Loucy (cell line): ENCODE data around the gene KAT7.

ENCODE experiments used
- CTCF ChIP-seq: fragments of 200-600 bp; sonication (generic); conservative IDR thresholded peaks from 2 replicates; pipeline ENCODE4 v1.5.1; 2014; ENCODE audit warnings: mild to moderate bottlenecking, antibody characterized with exemption, low read length
- EZH2phosphoT487 ChIP-seq: fragments of 200-600 bp; IDR thresholded peaks from 2 replicates; pipeline ENCODE4 v1.6.1; 2018; ENCODE audit warnings: antibody characterized with exemption, mild to moderate bottlenecking, moderate library complexity, borderline replicate concordance

- TF ChIP-seq CTCF (peak; percentile 75), EZH2phosphoT487 (no peak)
Measured at GRCh38 chr17:49843774-49844350, 55.4 kb downstream of the KAT7 start.
